Measurements from ENCODE around the gene MFSD2B.

- TF ChIP-seq SUZ12 (IDR thresholded peaks at IDR 0.05; ENCODE audit: unreplicated experiment) (no peak), JUND (IDR thresholded peaks at IDR 0.05; ENCODE audit: low read depth, low read length) (no peak), ZNF217 (IDR thresholded peaks at IDR 0.05) (no peak), HCFC1 (IDR thresholded peaks at IDR 0.05; ENCODE audit: low read length) (no peak), CREB1 (IDR thresholded peaks at IDR 0.05; ENCODE audit: low read depth) (no peak), CBX5 (IDR thresholded peaks at IDR 0.05; ENCODE audit: low read depth) (no peak), CHD4 (IDR thresholded peaks at IDR 0.05) (no peak), MEF2A (IDR thresholded peaks at IDR 0.05; ENCODE audit: insufficient read depth, low read depth, low read length) (no peak)
- TF ChIP-seq, protein P1, sequence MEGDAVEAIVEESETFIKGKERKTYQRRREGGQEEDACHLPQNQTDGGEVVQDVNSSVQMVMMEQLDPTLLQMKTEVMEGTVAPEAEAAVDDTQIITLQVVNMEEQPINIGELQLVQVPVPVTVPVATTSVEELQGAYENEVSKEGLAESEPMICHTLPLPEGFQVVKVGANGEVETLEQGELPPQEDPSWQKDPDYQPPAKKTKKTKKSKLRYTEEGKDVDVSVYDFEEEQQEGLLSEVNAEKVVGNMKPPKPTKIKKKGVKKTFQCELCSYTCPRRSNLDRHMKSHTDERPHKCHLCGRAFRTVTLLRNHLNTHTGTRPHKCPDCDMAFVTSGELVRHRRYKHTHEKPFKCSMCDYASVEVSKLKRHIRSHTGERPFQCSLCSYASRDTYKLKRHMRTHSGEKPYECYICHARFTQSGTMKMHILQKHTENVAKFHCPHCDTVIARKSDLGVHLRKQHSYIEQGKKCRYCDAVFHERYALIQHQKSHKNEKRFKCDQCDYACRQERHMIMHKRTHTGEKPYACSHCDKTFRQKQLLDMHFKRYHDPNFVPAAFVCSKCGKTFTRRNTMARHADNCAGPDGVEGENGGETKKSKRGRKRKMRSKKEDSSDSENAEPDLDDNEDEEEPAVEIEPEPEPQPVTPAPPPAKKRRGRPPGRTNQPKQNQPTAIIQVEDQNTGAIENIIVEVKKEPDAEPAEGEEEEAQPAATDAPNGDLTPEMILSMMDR (IDR thresholded peaks at IDR 0.05 in 2 of 3, conservative IDR thresholded peaks at IDR 0.05 in 1 of 3; ENCODE audit: control insufficient read depth in 2 of 3, extremely low read depth in 1 of 3, insufficient read depth in 1 of 3, low read depth in 3 of 3, low read length in 3 of 3): no peak
Measured at GRCh38 chr2:24040511-24040910, 30.6 kb downstream of the MFSD2B start.
